Caco-2 (cell line): ENCODE data around the gene CALD1. TPM values are rescaled to one million over a fixed set of nuclear protein-coding genes. Genes with fewer than 3 reads are reported as not detected.

Experiments
- BruUV-seq: library from RNA; stranded (reverse); fragments of 400-500 nt; replicated peaks from 2 replicates; lab custom pipeline; 2021; lab: Mats Ljungman, UMichigan
- CTCF ChIA-PET: fragments of 300-600 bp; sonication (Branson Sonifier 250); formaldehyde crosslinking; loops from one replicate; lab custom pipeline; 2022; ENCODE audit warnings: antibody characterized with exemption; lab: Charles Lee
- POLR2A ChIA-PET: fragments of 300-600 bp; sonication (Branson Sonifier 250); formaldehyde crosslinking; loops from one replicate; lab custom pipeline; 2022; ENCODE audit warnings: antibody characterized with exemption; lab: Charles Lee
- DNase-seq, 2 experiments: peaks; one replicate each; pipeline versions ENCODE4 v3.0.0 to v3.0.0-alpha.2; 2020 to 2022
- H3K27me3 ChIP-seq: replicated peaks from 2 replicates; pipeline ENCODE4 v1.6.0; 2011; ENCODE audit warnings: low read length; ENCODE audit not compliant: control insufficient read depth, insufficient read depth
- H3K36me3 ChIP-seq: 2 replicates; pipeline ENCODE4 v1.5.1; 2011; ENCODE audit warnings: low read length; ENCODE audit not compliant: control insufficient read depth, insufficient read depth
- H3K4me1 ChIP-seq: fragments of 250-450 bp; sonication (Bioruptor Pico); 2 replicates; pipeline ENCODE4 v1.5.1; 2020; ENCODE audit warnings: mild to moderate bottlenecking
- H3K4me3 ChIP-seq: 2 replicates; pipeline ENCODE4 v1.5.1; 2011; ENCODE audit warnings: low read depth, mild to moderate bottlenecking, control low read depth, low read length
- H3K9me3 ChIP-seq: fragments of 250-450 bp; sonication (Bioruptor Pico); 2 replicates; pipeline ENCODE4 v1.5.1; 2020; ENCODE audit warnings: mild to moderate bottlenecking, moderate library complexity
- H3K27ac Mint-ChIP-seq: one replicate; pipeline ENCODE4 v1.8.0; 2022; ENCODE audit warnings: mixed read lengths; ENCODE audit not compliant: unreplicated experiment
- H3K27me3 Mint-ChIP-seq: one replicate; pipeline ENCODE4 v1.8.0; 2022; ENCODE audit warnings: mixed read lengths; ENCODE audit not compliant: insufficient read depth, unreplicated experiment
- H3K36me3 Mint-ChIP-seq: one replicate; pipeline ENCODE4 v1.8.0; 2022; ENCODE audit warnings: mild to moderate bottlenecking, mixed read lengths; ENCODE audit not compliant: insufficient read depth, unreplicated experiment
- H3K4me1 Mint-ChIP-seq: one replicate; pipeline ENCODE4 v1.8.0; 2022; ENCODE audit warnings: low read depth, mixed read lengths; ENCODE audit not compliant: unreplicated experiment
- H3K4me3 Mint-ChIP-seq: one replicate; pipeline ENCODE4 v1.8.0; 2022; ENCODE audit warnings: mild to moderate bottlenecking, moderate library complexity, mixed read lengths; ENCODE audit not compliant: unreplicated experiment
- H3K9me3 Mint-ChIP-seq: one replicate; pipeline ENCODE4 v1.8.0; 2022; ENCODE audit warnings: mixed read lengths; ENCODE audit not compliant: unreplicated experiment
- CTCF ChIP-seq, 2 experiments: fragments of 200-600 bp in 1 of 2; IDR thresholded peaks; 1 replicate in 1 of 2; 2 replicates in 1 of 2; pipeline versions ENCODE4 v1.5.1 to v1.8.0; 2011 to 2022; ENCODE audit warnings: antibody characterized with exemption in 1 of 2, control low read depth in 1 of 2, inconsistent platforms in 1 of 2, low read depth in 1 of 2, low read length in 1 of 2, mild to moderate bottlenecking in 1 of 2, moderate library complexity in 1 of 2; ENCODE audit not compliant: insufficient read depth in 1 of 2, severe bottlenecking in 1 of 2, unreplicated experiment in 1 of 2
- intact Hi-C: fragments of 100-400 bp; cut with micrococcal nuclease; formaldehyde crosslinking; loops from one replicate; pipeline ENCODE4 v1.10.0; 2022; ENCODE audit not compliant: unreplicated experiment
- total RNA-seq: library from RNA; stranded (reverse); gene quantifications from 2 replicates; pipeline ENCODE4 v1.2.3, GENCODE V29; 2022

CALD1 gene
- total RNA-seq, 1 experiment from 2014 or later: 155 TPM

GRCh38 chr7:134813663-134814396, 34.4 kb downstream of the CALD1 start:
- no peaks in the 10 kb centered on the region for H3K27me3 Mint-ChIP-seq
- H3K36me3 Mint-ChIP-seq: peaks cover 9% of the 10 kb centered on the region
- intact Hi-C loops: no loop called here
- H3K4me3 Mint-ChIP-seq: no peak overlapping the region
- H3K4me1 Mint-ChIP-seq: no peaks in the 10 kb centered on the region
- Histone ChIP-seq H3K4me3 (no peak overlapping the region), H3K36me3 (no peaks in the 10 kb centered on the region), H3K4me1 (no peaks in the 10 kb centered on the region), H3K27me3 (no peaks in the 10 kb centered on the region), H3K9me3 (no peaks in the 10 kb centered on the region)
- no peaks in the 10 kb centered on the region for H3K9me3 Mint-ChIP-seq
- POLR2A ChIA-PET: no interaction called here
- H3K27ac Mint-ChIP-seq: no peak overlapping the region
- no TSS peak for BruUV-seq
- no peak for TF ChIP-seq CTCF (IDR thresholded peaks at IDR 0.05; ENCODE audit: insufficient read depth in 1 of 2, low read depth in 1 of 2, low read length in 1 of 2, severe bottlenecking in 1 of 2, unreplicated experiment in 1 of 2)
- DNase-seq: no peak
- CTCF ChIA-PET: no interaction called here

DNA sequence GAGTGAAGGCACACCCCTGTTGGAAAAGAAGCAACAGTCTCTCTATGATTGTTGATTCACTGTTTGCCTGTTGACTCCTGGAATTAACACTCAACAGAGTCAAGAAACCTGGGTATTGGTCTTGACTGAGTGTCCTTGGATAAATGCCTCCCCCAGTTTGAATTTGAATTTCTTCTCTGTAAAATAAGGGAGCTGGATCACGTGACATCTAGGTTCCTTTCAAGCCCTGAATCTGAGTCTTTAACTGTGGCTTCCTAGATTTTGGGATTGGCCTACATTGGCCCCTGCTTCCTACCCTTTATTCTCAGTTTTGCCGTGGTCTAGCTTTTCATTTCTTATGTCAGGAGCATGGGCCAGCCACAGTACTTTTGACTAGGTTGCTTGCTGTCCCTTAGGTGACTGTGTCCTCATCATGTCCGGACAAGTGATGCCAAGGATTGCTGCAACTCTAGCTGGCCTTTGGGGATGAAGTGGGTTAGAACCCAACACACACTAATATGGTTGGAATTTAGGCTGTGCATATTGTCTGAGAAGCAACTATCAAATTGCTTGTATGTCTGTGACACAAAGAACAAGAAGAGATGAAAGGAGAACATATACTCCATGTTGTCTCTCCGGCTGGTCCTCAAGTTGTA, 35.4 kb downstream of the CALD1 start:
- Mint-ChIP-seq H3K27me3 (no peaks in the 10 kb centered on the region), H3K36me3 (peaks cover 17% of the 10 kb centered on the region), H3K4me1 (no peaks in the 10 kb centered on the region), H3K9me3 (no peaks in the 10 kb centered on the region), H3K27ac (no peak overlapping the region), H3K4me3 (no peak overlapping the region)
- intact Hi-C loops: no loop called here
- ChIA-PET CTCF (no interaction called here), POLR2A (no interaction called here)
- no peak for DNase-seq
- no peak overlapping the region for H3K4me3 ChIP-seq
- BruUV-seq: no TSS peak
- H3K27me3 ChIP-seq: no peaks in the 10 kb centered on the region
- no peaks in the 10 kb centered on the region for H3K4me1 ChIP-seq
- TF ChIP-seq CTCF (IDR thresholded peaks at IDR 0.05; ENCODE audit: insufficient read depth in 1 of 2, low read depth in 1 of 2, low read length in 1 of 2, severe bottlenecking in 1 of 2, unreplicated experiment in 1 of 2): no peak
- no peaks in the 10 kb centered on the region for H3K9me3 ChIP-seq
- no peaks in the 10 kb centered on the region for H3K36me3 ChIP-seq

DNA sequence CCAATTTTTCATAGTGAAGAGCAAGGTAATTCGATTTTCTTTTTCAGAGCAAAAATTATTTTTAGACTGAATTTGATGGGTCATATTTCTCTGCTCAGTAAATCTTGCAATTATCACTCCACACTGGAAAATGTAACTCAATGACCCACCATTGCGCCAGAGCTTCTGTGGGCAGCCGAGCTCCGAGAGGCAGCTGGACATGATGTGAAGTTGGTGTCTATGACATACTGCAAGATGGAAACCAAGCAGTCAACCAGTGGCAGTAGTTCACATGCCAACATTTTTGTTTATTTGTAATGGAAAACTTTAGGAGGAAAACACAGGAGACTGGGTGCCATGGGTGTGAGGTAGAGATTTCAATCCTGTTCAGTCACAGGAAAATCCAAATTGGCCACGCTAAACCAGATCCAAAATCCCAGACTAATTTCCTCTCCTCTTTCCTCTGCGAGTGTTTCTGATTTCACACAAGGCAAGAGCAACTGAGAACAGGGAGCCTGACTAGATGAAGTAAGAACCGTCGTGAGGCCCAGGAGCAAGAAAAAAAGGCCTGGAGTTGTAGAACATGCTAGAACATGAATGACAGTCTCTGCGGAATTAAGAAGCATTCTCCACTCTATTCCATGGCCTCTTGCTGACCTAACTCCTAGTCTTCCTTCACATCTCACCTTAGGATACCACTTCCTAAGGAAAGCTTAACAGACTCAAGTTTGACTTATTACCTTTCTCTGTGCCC, 39.3 kb downstream of the CALD1 start:
- Mint-ChIP-seq H3K4me1 (no peaks in the 10 kb centered on the region), H3K27me3 (no peaks in the 10 kb centered on the region), H3K36me3 (peaks cover 9% of the 10 kb centered on the region), H3K9me3 (no peaks in the 10 kb centered on the region), H3K27ac (no peak overlapping the region), H3K4me3 (no peak overlapping the region)
- no peaks in the 10 kb centered on the region for H3K27me3 ChIP-seq
- intact Hi-C loops: no loop called here
- DNase-seq: no peak
- no peak for TF ChIP-seq CTCF (IDR thresholded peaks at IDR 0.05; ENCODE audit: insufficient read depth in 1 of 2, low read depth in 1 of 2, low read length in 1 of 2, severe bottlenecking in 1 of 2, unreplicated experiment in 1 of 2)
- no peaks in the 10 kb centered on the region for H3K36me3 ChIP-seq
- H3K9me3 ChIP-seq: no peaks in the 10 kb centered on the region
- no peaks in the 10 kb centered on the region for H3K4me1 ChIP-seq
- POLR2A ChIA-PET: no interaction called here
- H3K4me3 ChIP-seq: no peak overlapping the region
- CTCF ChIA-PET: no interaction called here
- no TSS peak for BruUV-seq
